ENCODE results near the gene CNDP1.
"Not testable (repeated sequence)": the region's sequence is repeated elsewhere in the genome, so short reads cannot be mapped to it uniquely, and the experiment has no call there.

Gene CNDP1

DNA sequence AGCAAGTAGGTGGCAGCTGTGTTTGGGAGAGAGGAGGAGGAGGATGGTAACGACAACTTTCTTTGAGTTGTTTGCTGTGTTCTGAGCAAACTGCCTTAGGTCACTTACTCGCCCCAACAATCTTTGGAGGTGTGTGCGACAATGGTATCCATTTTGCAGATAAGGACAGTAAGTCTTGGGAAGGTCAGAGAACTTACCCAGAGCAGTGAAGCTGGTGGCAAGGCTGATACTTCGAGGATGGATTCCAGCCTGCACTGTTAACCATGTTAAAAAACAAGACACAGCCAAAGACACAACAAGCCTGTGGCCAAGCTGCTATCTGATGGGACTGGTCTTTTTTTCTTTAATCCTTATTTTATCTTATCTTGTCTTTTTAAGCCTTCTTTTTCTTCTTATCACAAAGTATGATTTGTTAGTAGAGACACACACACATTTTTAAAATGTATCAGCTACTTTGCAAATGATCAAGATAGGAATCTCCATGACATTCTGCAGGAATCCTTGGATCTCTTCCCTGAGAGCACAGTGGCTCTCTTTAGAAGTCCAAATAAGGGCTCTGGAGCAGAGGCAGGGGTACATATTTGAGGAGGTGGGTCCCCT, 27.9 kb downstream of the CNDP1 start:
- H3K9me3 ChIP-seq (ENCODE audit: control insufficient read depth, insufficient read depth, low read length): peaks cover 8% of the 10 kb centered on the region
- no peaks in the 10 kb centered on the region for H3K27me3 ChIP-seq (ENCODE audit: control insufficient read depth, insufficient read depth, low read length)
- no peak overlapping the region for H3K9ac ChIP-seq (ENCODE audit: low read depth, low read length)
- no peaks in the 10 kb centered on the region for H3K36me3 ChIP-seq (ENCODE audit: control insufficient read depth, insufficient read depth, low read length)
- H3K4me1 ChIP-seq (ENCODE audit: control insufficient read depth, insufficient read depth, low read length): no peaks in the 10 kb centered on the region
- H3K4me3 ChIP-seq (ENCODE audit: low read depth, low read length): no peak overlapping the region

DNA sequence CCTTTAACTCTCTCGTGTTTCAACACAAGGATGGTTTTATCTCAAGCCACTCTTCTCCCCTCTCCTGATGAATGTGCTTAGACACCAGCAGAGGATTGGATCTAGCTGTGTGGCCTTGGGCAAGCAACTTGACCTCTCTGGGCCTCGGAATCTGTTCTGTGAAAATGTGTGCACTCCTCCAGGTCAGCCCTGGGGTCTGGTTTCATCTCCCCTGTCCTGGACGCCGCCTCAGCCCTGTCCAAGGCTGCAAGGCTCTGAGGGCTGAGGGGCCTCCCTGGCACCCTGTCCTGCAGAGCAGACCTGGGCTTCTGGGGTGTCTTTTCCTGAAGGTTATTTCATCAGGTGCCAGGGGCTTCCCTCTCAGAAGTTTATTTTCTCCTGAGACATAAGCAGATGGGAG, 28.5 kb downstream of the CNDP1 start:
- Histone ChIP-seq H3K36me3 (ENCODE audit: control insufficient read depth, insufficient read depth, low read length) (no peaks in the 10 kb centered on the region), H3K27me3 (ENCODE audit: control insufficient read depth, insufficient read depth, low read length) (no peaks in the 10 kb centered on the region), H3K9ac (ENCODE audit: low read depth, low read length) (no peak overlapping the region), H3K4me3 (ENCODE audit: low read depth, low read length) (no peak overlapping the region), H3K4me1 (ENCODE audit: control insufficient read depth, insufficient read depth, low read length) (no peaks in the 10 kb centered on the region), H3K9me3 (ENCODE audit: control insufficient read depth, insufficient read depth, low read length) (peaks cover 8% of the 10 kb centered on the region)

- H3K9me3 ChIP-seq (ENCODE audit: control insufficient read depth, insufficient read depth, low read length): peaks cover 8% of the 10 kb centered on the region
- H3K9ac ChIP-seq (ENCODE audit: low read depth, low read length): no peak overlapping the region
- H3K4me1 ChIP-seq (ENCODE audit: control insufficient read depth, insufficient read depth, low read length): no peaks in the 10 kb centered on the region
- H3K4me3 ChIP-seq (ENCODE audit: low read depth, low read length): no peak overlapping the region
- H3K27me3 ChIP-seq (ENCODE audit: control insufficient read depth, insufficient read depth, low read length): no peaks in the 10 kb centered on the region
- no peaks in the 10 kb centered on the region for H3K36me3 ChIP-seq (ENCODE audit: control insufficient read depth, insufficient read depth, low read length)
Observed at GRCh38 chr18:74563999-74564398, 29.7 kb downstream of the CNDP1 start.

DNA sequence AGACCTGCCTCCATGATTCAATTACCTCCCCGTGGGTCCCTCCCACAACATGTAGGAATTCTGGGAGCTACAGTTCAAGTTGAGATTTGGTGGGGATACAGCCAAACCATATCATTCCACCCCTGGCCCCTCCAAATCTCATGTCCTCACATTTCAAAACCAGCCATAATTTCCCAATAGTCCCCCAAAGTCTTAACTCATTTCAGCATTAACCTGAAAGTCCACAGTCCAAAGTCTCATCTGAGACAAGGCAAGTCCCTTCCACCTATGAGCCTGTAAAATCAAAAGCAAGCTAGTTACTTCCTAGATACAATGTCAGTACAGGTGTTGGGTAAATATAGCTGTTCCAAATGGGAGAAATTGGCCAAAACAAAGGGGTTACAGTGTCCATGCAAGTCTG, 30.9 kb downstream of the CNDP1 start:
- H3K9me3 ChIP-seq (ENCODE audit: control insufficient read depth, insufficient read depth, low read length); H3K4me1 ChIP-seq (ENCODE audit: control insufficient read depth, insufficient read depth, low read length); H3K27me3 ChIP-seq (ENCODE audit: control insufficient read depth, insufficient read depth, low read length); H3K36me3 ChIP-seq (ENCODE audit: control insufficient read depth, insufficient read depth, low read length); H3K4me3 ChIP-seq (ENCODE audit: low read depth, low read length); H3K9ac ChIP-seq (ENCODE audit: low read depth, low read length): not testable (repeated sequence)

- not testable (repeated sequence) for H3K9me3 ChIP-seq (ENCODE audit: control insufficient read depth, insufficient read depth, low read length); H3K27me3 ChIP-seq (ENCODE audit: control insufficient read depth, insufficient read depth, low read length); H3K9ac ChIP-seq (ENCODE audit: low read depth, low read length); H3K36me3 ChIP-seq (ENCODE audit: control insufficient read depth, insufficient read depth, low read length); H3K4me3 ChIP-seq (ENCODE audit: low read depth, low read length); H3K4me1 ChIP-seq (ENCODE audit: control insufficient read depth, insufficient read depth, low read length)
Observed at GRCh38 chr18:74565993-74566392, 31.7 kb downstream of the CNDP1 start.

DNA sequence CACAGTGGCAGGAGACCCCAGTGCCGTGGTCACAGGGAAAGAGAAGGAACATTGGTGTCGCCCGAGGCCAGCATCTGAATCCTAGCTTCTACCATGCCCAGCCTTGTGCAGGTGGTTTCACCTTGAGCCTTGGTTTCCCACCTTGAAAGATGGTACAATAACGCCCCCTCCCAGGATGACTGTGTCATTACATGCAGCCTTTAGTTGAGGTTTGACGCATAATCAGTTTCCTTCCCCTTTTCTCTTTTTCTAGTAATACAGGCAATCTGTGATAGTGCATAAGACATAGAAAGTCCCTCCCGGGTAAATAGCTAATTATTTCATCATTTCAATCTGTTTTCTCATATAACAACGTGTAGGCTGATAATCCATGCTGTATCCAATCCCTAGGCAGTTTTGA, 33.5 kb downstream of the CNDP1 start:
- no peaks in the 10 kb centered on the region for H3K4me1 ChIP-seq (ENCODE audit: control insufficient read depth, insufficient read depth, low read length)
- no peaks in the 10 kb centered on the region for H3K27me3 ChIP-seq (ENCODE audit: control insufficient read depth, insufficient read depth, low read length)
- H3K9me3 ChIP-seq (ENCODE audit: control insufficient read depth, insufficient read depth, low read length): peaks cover 8% of the 10 kb centered on the region
- no peak overlapping the region for H3K9ac ChIP-seq (ENCODE audit: low read depth, low read length)
- H3K4me3 ChIP-seq (ENCODE audit: low read depth, low read length): no peak overlapping the region
- no peaks in the 10 kb centered on the region for H3K36me3 ChIP-seq (ENCODE audit: control insufficient read depth, insufficient read depth, low read length)

GRCh38 chr18:74569401-74569800, 35.1 kb downstream of the CNDP1 start:
- Histone ChIP-seq H3K4me1 (ENCODE audit: control insufficient read depth, insufficient read depth, low read length) (no peaks in the 10 kb centered on the region), H3K27me3 (ENCODE audit: control insufficient read depth, insufficient read depth, low read length) (no peaks in the 10 kb centered on the region), H3K9me3 (ENCODE audit: control insufficient read depth, insufficient read depth, low read length) (peaks cover 8% of the 10 kb centered on the region), H3K36me3 (ENCODE audit: control insufficient read depth, insufficient read depth, low read length) (no peaks in the 10 kb centered on the region), H3K4me3 (ENCODE audit: low read depth, low read length) (no peak overlapping the region), H3K9ac (ENCODE audit: low read depth, low read length) (no peak overlapping the region)

DNA sequence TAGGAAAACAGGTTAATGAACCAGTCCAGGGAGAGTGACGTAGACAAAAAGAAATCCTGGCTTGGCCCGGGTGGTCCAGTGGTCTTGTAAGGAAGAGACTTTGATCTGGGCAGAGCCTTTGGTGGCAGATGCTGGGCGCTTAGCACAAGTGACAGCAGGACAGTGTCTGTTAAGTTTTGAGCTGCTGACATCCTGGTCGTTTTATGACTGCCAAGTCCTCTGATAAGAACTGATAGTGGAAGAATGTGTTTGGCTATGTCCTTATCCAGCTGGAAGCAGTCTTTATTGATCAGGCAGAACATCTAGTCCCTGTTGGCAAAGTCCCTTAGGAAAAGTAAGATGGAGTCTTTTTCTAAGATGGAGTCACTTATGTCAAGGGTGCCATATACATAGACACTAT, 36.0 kb downstream of the CNDP1 start:
- H3K4me1 ChIP-seq (ENCODE audit: control insufficient read depth, insufficient read depth, low read length): no peaks in the 10 kb centered on the region
- no peaks in the 10 kb centered on the region for H3K27me3 ChIP-seq (ENCODE audit: control insufficient read depth, insufficient read depth, low read length)
- H3K9ac ChIP-seq (ENCODE audit: low read depth, low read length): no peak overlapping the region
- no peak overlapping the region for H3K4me3 ChIP-seq (ENCODE audit: low read depth, low read length)
- peaks cover 8% of the 10 kb centered on the region for H3K9me3 ChIP-seq (ENCODE audit: control insufficient read depth, insufficient read depth, low read length)
- H3K36me3 ChIP-seq (ENCODE audit: control insufficient read depth, insufficient read depth, low read length): no peaks in the 10 kb centered on the region

DNA sequence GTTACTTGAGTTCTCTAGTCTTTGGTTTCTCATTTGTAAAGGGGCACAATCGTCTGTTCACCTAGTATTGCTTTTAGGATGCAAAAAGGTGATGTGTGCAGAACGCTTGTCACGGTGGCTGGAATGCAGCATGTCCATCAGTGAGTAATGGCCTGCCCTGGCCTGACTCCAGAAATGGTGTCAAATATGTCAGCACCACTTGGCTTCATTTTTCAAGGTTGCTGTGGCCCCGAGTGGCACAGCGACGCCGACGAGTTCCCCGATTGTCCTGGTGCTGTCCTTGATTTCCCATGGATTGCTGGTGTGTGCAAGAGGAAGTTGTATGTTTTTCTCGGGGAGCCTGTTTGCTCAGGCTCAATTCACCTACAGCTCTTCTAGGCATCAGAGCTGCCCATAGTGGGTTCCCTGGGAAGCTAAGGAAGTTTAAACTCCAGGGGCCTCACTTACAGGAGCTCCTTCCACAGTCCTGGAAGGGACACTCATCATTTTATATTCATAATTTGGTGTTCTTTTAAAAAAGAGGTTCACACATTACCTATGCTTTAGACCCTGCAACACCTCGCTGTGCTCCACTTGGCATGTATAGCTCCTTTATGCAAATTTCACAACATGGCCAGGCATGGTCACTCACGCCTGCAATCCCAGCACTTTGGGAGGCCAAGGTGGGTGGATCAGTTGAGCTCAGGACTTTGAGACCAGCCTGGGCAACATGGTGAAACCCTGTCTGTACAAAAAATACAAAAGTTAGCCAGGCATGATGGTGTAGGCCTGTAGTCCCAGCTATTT, 37.8 kb downstream of the CNDP1 start:
- H3K4me1 ChIP-seq (ENCODE audit: control insufficient read depth, insufficient read depth, low read length): no peaks in the 10 kb centered on the region
- H3K9me3 ChIP-seq (ENCODE audit: control insufficient read depth, insufficient read depth, low read length): no peaks in the 10 kb centered on the region
- H3K27me3 ChIP-seq (ENCODE audit: control insufficient read depth, insufficient read depth, low read length): no peaks in the 10 kb centered on the region

DNA sequence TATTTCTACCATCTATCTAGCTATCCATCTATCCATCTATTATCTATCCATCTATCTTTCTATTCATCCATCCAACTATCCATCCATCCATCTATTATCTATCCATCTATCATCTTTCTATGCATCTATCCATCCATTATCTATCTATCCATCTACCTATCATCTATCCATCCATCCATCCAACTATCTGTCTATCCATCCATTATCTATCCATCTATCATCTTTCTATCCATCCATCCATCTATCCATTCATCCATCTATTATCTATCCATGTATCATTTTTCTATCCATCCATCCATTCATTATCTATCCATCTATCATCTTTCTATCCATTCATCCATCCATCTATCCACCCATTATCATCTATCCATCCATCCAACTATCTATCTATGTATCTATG, 38.8 kb downstream of the CNDP1 start:
- H3K9ac ChIP-seq (ENCODE audit: low read depth, low read length): no peak overlapping the region
- H3K36me3 ChIP-seq (ENCODE audit: control insufficient read depth, insufficient read depth, low read length): no peaks in the 10 kb centered on the region
- H3K4me3 ChIP-seq (ENCODE audit: low read depth, low read length): no peak overlapping the region
- H3K4me1 ChIP-seq (ENCODE audit: control insufficient read depth, insufficient read depth, low read length): no peaks in the 10 kb centered on the region
- no peaks in the 10 kb centered on the region for H3K27me3 ChIP-seq (ENCODE audit: control insufficient read depth, insufficient read depth, low read length)
- no peaks in the 10 kb centered on the region for H3K9me3 ChIP-seq (ENCODE audit: control insufficient read depth, insufficient read depth, low read length)

More for the DNA sequence above, 37.8 kb downstream of the CNDP1 start:
- no peaks in the 10 kb centered on the region for H3K36me3 ChIP-seq (ENCODE audit: control insufficient read depth, insufficient read depth, low read length)
- no peak overlapping the region for H3K9ac ChIP-seq (ENCODE audit: low read depth, low read length)
- H3K4me3 ChIP-seq (ENCODE audit: low read depth, low read length): no peak overlapping the region

DNA sequence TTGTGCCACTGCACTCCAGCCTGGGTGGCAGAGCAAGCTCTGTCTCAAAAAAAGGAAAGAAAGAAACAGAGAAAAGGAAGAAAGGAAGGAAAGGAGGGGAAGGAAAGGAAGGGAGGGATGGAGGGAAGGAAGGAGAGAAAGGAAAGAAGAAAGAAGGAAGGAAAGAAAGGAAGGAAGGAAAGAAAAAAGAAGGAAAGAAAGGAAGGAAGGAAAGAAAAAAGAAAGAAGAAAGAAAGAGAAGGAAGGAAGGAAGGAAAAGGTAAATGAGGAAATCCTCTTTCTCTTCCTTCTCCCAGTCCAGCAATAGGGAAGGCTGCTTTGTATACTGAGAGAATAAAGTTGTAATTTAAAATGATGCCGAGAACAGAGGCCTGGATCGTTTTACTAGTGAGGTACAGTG, 40.6 kb downstream of the CNDP1 start:
- Histone ChIP-seq H3K27me3 (ENCODE audit: control insufficient read depth, insufficient read depth, low read length) (no peaks in the 10 kb centered on the region), H3K9ac (ENCODE audit: low read depth, low read length) (no peak overlapping the region), H3K4me1 (ENCODE audit: control insufficient read depth, insufficient read depth, low read length) (no peaks in the 10 kb centered on the region), H3K4me3 (ENCODE audit: low read depth, low read length) (no peak overlapping the region), H3K36me3 (ENCODE audit: control insufficient read depth, insufficient read depth, low read length) (no peaks in the 10 kb centered on the region), H3K9me3 (ENCODE audit: control insufficient read depth, insufficient read depth, low read length) (no peaks in the 10 kb centered on the region)

DNA sequence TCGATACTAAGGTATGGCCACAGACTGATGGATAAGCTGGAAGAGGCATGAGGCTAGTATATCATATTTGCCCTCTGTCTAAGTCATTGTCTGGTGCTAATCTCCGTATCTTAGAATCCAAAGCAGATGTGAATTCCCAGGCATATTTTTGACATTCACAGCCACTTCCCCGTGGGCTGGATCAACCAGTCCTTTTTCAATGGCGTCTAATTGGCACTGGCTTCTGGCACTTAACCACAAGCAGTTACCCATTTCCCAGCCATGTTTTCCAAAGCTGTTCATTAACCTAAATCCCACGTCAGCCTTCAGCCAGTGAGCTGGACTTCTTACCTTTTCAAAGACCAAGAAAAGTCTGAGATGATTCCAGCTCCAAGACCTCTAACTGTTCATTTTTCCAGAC, 42.7 kb downstream of the CNDP1 start:
- Histone ChIP-seq H3K27me3 (ENCODE audit: control insufficient read depth, insufficient read depth, low read length) (no peaks in the 10 kb centered on the region), H3K4me3 (ENCODE audit: low read depth, low read length) (no peak overlapping the region)

More for the DNA sequence above, 42.7 kb downstream of the CNDP1 start:
- H3K9me3 ChIP-seq (ENCODE audit: control insufficient read depth, insufficient read depth, low read length): no peaks in the 10 kb centered on the region
- no peaks in the 10 kb centered on the region for H3K36me3 ChIP-seq (ENCODE audit: control insufficient read depth, insufficient read depth, low read length)
- H3K4me1 ChIP-seq (ENCODE audit: control insufficient read depth, insufficient read depth, low read length): no peaks in the 10 kb centered on the region
- H3K9ac ChIP-seq (ENCODE audit: low read depth, low read length): no peak overlapping the region
